IMR-90 (cell line): ENCODE measurements around the gene UBR1. TPM values are rescaled to one million over a fixed set of nuclear protein-coding genes. Genes with fewer than 3 reads are reported as not detected.

ENCODE experiments used
- ATAC-seq: fragments of 200-7000 bp; cut with Tn5 transposase; 2 replicates; pipeline ENCODE4 v1.9.1; 2020; ENCODE audit warnings: low read depth, mild to moderate bottlenecking, moderate library complexity
- BruUV-seq: library from RNA; stranded (reverse); fragments of 400-500 nt; replicated peaks from 2 replicates; lab custom pipeline; 2021; lab: Mats Ljungman, UMichigan
- CTCF ChIA-PET: fragments of 300-600 bp; formaldehyde crosslinking; extraction: SDS; loops from one replicate; lab custom pipeline; 2021; ENCODE audit warnings: antibody characterized with exemption; lab: Yijun Ruan, JAX
- POLR2A ChIA-PET: fragments of 300-600 bp; sonication (Branson Sonifier 250); formaldehyde crosslinking; loops from one replicate; lab custom pipeline; 2022; ENCODE audit warnings: antibody characterized with exemption; ENCODE audit not compliant: unreplicated experiment; lab: Charles Lee
- DNase-seq: peaks from one replicate; pipeline ENCODE4 v3.0.0; 2013
- H2AFZ ChIP-seq: replicated peaks from 2 replicates; pipeline ENCODE3; 2013; ENCODE audit warnings: low read length, mild to moderate bottlenecking; ENCODE audit not compliant: poor library complexity
- H2AK5ac ChIP-seq: 2 replicates; pipeline ENCODE4 v1.6.1; 2013; ENCODE audit warnings: low read depth, low read length, inconsistent platforms
- H2AK9ac ChIP-seq: replicated peaks from 2 replicates; pipeline ENCODE3; 2013; ENCODE audit warnings: mild to moderate bottlenecking, low read depth, low read length, moderate library complexity; ENCODE audit not compliant: poor library complexity
- H2BK120ac ChIP-seq: 2 replicates; pipeline ENCODE4 v1.6.1; 2013; ENCODE audit warnings: low read depth, low read length, inconsistent platforms
- H2BK15ac ChIP-seq: 3 replicates; pipeline ENCODE4 v1.6.1; 2013; ENCODE audit warnings: low read depth, low read length, inconsistent platforms
- H2BK20ac ChIP-seq: 2 replicates; pipeline ENCODE4 v1.6.1; 2013; ENCODE audit warnings: low read depth, mild to moderate bottlenecking, inconsistent platforms, low read length, moderate library complexity
- H2BK5ac ChIP-seq: 2 replicates; pipeline ENCODE4 v1.6.1; 2013; ENCODE audit warnings: mild to moderate bottlenecking, low read depth, low read length, inconsistent platforms; ENCODE audit not compliant: poor library complexity, severe bottlenecking
- H3K14ac ChIP-seq: replicated peaks from 2 replicates; pipeline ENCODE4 v1.6.1; 2013; ENCODE audit warnings: low read depth, low read length, inconsistent platforms
- H3K18ac ChIP-seq: 2 replicates; pipeline ENCODE4 v1.6.1; 2013; ENCODE audit warnings: low read depth, low read length, control low read depth
- H3K23ac ChIP-seq: 2 replicates; pipeline ENCODE4 v1.6.1; 2013; ENCODE audit warnings: low read depth, low read length, inconsistent platforms
- H3K27ac ChIP-seq: 2 replicates; pipeline ENCODE4 v1.5.1; 2013; ENCODE audit warnings: mild to moderate bottlenecking, control low read depth, low read length; ENCODE audit not compliant: insufficient read depth
- H3K27me3 ChIP-seq: 2 replicates; pipeline ENCODE4 v1.6.1; 2013; ENCODE audit warnings: low read length; ENCODE audit not compliant: control insufficient read depth, insufficient read depth
- H3K36me3 ChIP-seq: 2 replicates; pipeline ENCODE4 v1.6.1; 2013; ENCODE audit warnings: low read length, mixed read lengths; ENCODE audit not compliant: control insufficient read depth, insufficient read depth
- H3K4ac ChIP-seq: 2 replicates; pipeline ENCODE4 v1.6.1; 2013; ENCODE audit warnings: low read depth, low read length, inconsistent platforms
- H3K4me1 ChIP-seq: 2 replicates; pipeline ENCODE4 v1.6.1; 2013; ENCODE audit warnings: low read length, mixed read lengths; ENCODE audit not compliant: control insufficient read depth, insufficient read depth
- H3K4me2 ChIP-seq: 2 replicates; pipeline ENCODE4 v1.6.1; 2013; ENCODE audit warnings: low read depth, mild to moderate bottlenecking, control low read depth, low read length, moderate library complexity
- H3K4me3 ChIP-seq: 2 replicates; pipeline ENCODE4 v1.5.1; 2013; ENCODE audit warnings: low read depth, mild to moderate bottlenecking, control low read depth, low read length, moderate library complexity; ENCODE audit not compliant: insufficient read depth
- H3K56ac ChIP-seq: 2 replicates; pipeline ENCODE4 v1.6.1; 2013; ENCODE audit warnings: low read length, inconsistent platforms; ENCODE audit not compliant: insufficient read depth; ENCODE audit errors: extremely low read depth
- H3K79me1 ChIP-seq, 2 experiments: 2 replicates each; pipeline ENCODE4 v1.6.1; 2013; ENCODE audit warnings: low read length in 2 of 2, inconsistent platforms in 1 of 2, low read depth in 1 of 2
- H3K9ac ChIP-seq: 2 replicates; pipeline ENCODE4 v1.6.1; 2013; ENCODE audit warnings: low read depth, low read length, control low read depth
- H3K9me1 ChIP-seq: 2 replicates; pipeline ENCODE4 v1.6.1; 2013; ENCODE audit warnings: low read length, inconsistent platforms; ENCODE audit not compliant: insufficient read depth
- H3K9me3 ChIP-seq: 2 replicates; pipeline ENCODE4 v1.6.1; 2013; ENCODE audit warnings: low read length; ENCODE audit not compliant: control insufficient read depth, insufficient read depth
- H4K20me1 ChIP-seq: 2 replicates; pipeline ENCODE4 v1.6.1; 2013; ENCODE audit warnings: low read length, inconsistent platforms; ENCODE audit not compliant: insufficient read depth
- H4K5ac ChIP-seq: 2 replicates; pipeline ENCODE4 v1.6.1; 2013; ENCODE audit warnings: mild to moderate bottlenecking, low read depth, low read length, control low read depth
- H4K8ac ChIP-seq, 2 experiments: 2 replicates each; pipeline ENCODE4 v1.6.1; 2013; ENCODE audit warnings: low read depth in 2 of 2, low read length in 2 of 2, control low read depth in 1 of 2, inconsistent platforms in 1 of 2
- H4K91ac ChIP-seq: 2 replicates; pipeline ENCODE4 v1.6.1; 2013; ENCODE audit warnings: low read depth, low read length, inconsistent platforms; ENCODE audit not compliant: insufficient read depth
- CEBPB ChIP-seq: IDR thresholded peaks from 2 replicates; pipeline ENCODE4 v1.6.1; 2012; ENCODE audit warnings: low read depth, low read length, improper control_type of control experiment
- ELK1 ChIP-seq: fragments of 150-350 bp; IDR thresholded peaks from 2 replicates; pipeline ENCODE4 v1.6.1; 2016; ENCODE audit warnings: low read depth, mild to moderate bottlenecking, low read length, moderate library complexity, borderline replicate concordance
- POLR2A ChIP-seq: IDR thresholded peaks from 2 replicates; pipeline ENCODE4 v1.6.1; 2012; ENCODE audit warnings: mild to moderate bottlenecking, low read depth, low read length
- WGBS, 2 experiments: methylation state at CpG; one replicate each; pipeline versions ENCODE4 v1.1.5 to v1.1.7; 2013; ENCODE audit warnings: missing lambda C conversion rate in 2 of 2; ENCODE audit not compliant: insufficient read length in 1 of 2; ENCODE audit errors: extremely low coverage in 2 of 2; 5-methylcytosine and 5-hydroxymethylcytosine counted together
- dilution Hi-C: fragments of 300-500 bp; cut with HindIII; formaldehyde crosslinking; loops from one replicate; pipeline ENCODE4 v1.14.3; 2018; ENCODE audit warnings: low sequenced_read_pairs; ENCODE audit not compliant: unreplicated experiment
- in situ Hi-C: fragments of 300-500 bp; cut with MboI; formaldehyde crosslinking; loops from 3 replicates; pipeline ENCODE4 v1.14.3; 2019; ENCODE audit warnings: low sequenced_read_pairs, inconsistent platforms, mixed read lengths
- intact Hi-C: fragments of 100-400 bp; cut with micrococcal nuclease; formaldehyde crosslinking; loops from 2 replicates; pipeline ENCODE4 v1.10.0; 2022
- polyA plus RNA-seq, 3 experiments: library from polyadenylated mRNA; depleted of rRNA; stranded (reverse); fragments of >200 nt; gene quantifications; 2 replicates each; pipeline ENCODE4 v1.2.3, GENCODE V29; 2012; ENCODE audit warnings: low replicate concordance in 1 of 3
- total RNA-seq: library from RNA; depleted of rRNA; stranded (reverse); fragments of >200 nt; gene quantifications from 2 replicates; pipeline ENCODE4 v1.2.3, GENCODE V29; 2012

The UBR1 gene
- total and polyA plus RNA-seq, 2 of the 4 experiments (the other 2 are of a cell fraction) = 6.5 to 30.1 TPM

GRCh38 chr15:43067717-43068461, 37.9 kb downstream of the UBR1 start:
- no peak overlapping the region for H3K4me3 ChIP-seq
- no peak overlapping the region for H3K56ac ChIP-seq
- H3K4ac ChIP-seq = no peak overlapping the region
- H3K79me1 ChIP-seq = peaks cover 8 to 20% of the 10 kb centered on the region in 2 experiments; a peak in 3 of 4 replicates
- H3K36me3 ChIP-seq = peaks cover 21% of the 10 kb centered on the region
- H2AFZ ChIP-seq = no peak overlapping the region
- CTCF ChIA-PET = interaction anchor here (0.7 kb wide), 1 partner anchor 10 kb away, joined by 3 read pairs; no protein-coding TSS in a partner anchor
- no peak overlapping the region for H2BK20ac ChIP-seq
- dilution Hi-C loops (no loop called here), intact Hi-C loops (no loop called here), in situ Hi-C loops (no loop called here)
- no peak overlapping the region for H3K18ac ChIP-seq
- peak; percentile 52 for DNase-seq
- no peak overlapping the region for H2AK5ac ChIP-seq
- POLR2A ChIA-PET = interaction anchor here (0.6 kb wide), 1 partner anchor 24 kb away, joined by 3 read pairs; no protein-coding TSS in a partner anchor
- no peaks in the 10 kb centered on the region for H3K27me3 ChIP-seq
- no peak overlapping the region for H4K8ac ChIP-seq
- ATAC-seq = no peak
- H3K9ac ChIP-seq = no peak overlapping the region
- no peak overlapping the region for H2AK9ac ChIP-seq
- no peak overlapping the region for H2BK15ac ChIP-seq
- H4K20me1 ChIP-seq = no peaks in the 10 kb centered on the region
- TF ChIP-seq POLR2A (no peak), ELK1 (no peak), CEBPB (0 out of 2 replicates have a peak, but pooled peaks have one; percentile 14)
- no peak overlapping the region for H4K5ac ChIP-seq
- H3K9me3 ChIP-seq = no peaks in the 10 kb centered on the region
- no peak overlapping the region for H3K14ac ChIP-seq
- no peak overlapping the region for H4K91ac ChIP-seq
- WGBS, 2 experiments = no CpG with 5 or more reads among the region's 8 CpGs
- H3K23ac ChIP-seq = no peak overlapping the region
- no peak overlapping the region for H3K4me2 ChIP-seq
- no peaks in the 10 kb centered on the region for H3K4me1 ChIP-seq
- no peak overlapping the region for H3K27ac ChIP-seq
- no peak overlapping the region for H2BK5ac ChIP-seq
- no TSS peak for BruUV-seq
- H3K9me1 ChIP-seq = peaks cover 3% of the 10 kb centered on the region; the same call in 1 of the 2 replicates
- no peak overlapping the region for H2BK120ac ChIP-seq
